GM19455 (cell line): Measurements from ENCODE around the gene IDI2.
"Not testable (repeated sequence)": the region's sequence is repeated elsewhere in the genome, so short reads cannot be mapped to it uniquely, and the experiment has no call there.

Source experiments
- ATAC-seq: cut with Tn5 transposase; IDR thresholded peaks from one replicate; pipeline ENCODE4 v1.9.1; 2021; ENCODE audit not compliant: unreplicated experiment

Gene IDI2

GRCh38 chr10:1009947-1010346, 15.7 kb downstream of the IDI2 start:
- not testable (repeated sequence) for ATAC-seq

DNA sequence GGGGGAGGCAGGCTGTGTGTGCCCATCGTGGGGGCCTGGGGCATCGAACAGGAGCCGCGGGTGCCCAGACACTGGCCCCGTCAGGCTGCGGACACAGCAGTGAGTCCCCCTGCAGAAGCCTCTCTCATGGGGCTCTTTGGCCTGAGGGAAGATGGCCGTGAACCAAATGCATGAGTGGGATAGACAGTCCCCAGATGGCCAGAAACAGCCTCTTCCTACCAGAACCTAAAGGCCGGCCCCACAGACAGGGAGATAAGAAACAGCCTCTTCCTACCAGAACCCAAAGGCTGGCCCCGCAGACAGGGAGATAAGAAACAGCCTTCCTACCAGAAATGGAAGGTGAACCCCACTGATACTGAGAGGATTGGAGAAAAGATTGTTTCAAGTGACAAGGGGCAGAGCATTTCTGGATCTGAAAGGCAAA, 16.6 kb downstream of the IDI2 start:
- ATAC-seq = no peak

- ATAC-seq = no peak
Observed at GRCh38 chr10:1007583-1007982, 18.1 kb downstream of the IDI2 start.

DNA sequence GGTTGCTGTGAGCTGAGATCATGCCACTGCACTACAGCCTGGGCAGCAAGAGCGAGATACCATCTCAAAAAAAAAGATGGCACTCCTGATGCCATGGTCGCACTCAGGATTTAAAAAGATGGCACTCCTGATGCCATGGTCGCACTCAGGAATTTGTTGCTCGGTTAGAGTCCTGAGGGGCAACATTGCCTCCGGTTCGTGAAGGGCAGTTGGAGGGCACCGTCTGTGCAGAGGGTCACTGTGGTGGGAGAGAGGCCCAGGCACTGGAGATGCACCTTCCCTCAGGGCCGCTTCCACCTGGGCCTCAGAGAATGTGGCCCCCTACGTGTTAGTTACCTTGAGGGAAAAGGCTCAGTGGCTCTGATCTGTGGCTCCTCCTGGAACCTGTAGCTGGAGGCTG, 19.1 kb downstream of the IDI2 start:
- no peak for ATAC-seq

GRCh38 chr10:1003884-1004670, 21.6 kb downstream of the IDI2 start:
- ATAC-seq = no peak

DNA sequence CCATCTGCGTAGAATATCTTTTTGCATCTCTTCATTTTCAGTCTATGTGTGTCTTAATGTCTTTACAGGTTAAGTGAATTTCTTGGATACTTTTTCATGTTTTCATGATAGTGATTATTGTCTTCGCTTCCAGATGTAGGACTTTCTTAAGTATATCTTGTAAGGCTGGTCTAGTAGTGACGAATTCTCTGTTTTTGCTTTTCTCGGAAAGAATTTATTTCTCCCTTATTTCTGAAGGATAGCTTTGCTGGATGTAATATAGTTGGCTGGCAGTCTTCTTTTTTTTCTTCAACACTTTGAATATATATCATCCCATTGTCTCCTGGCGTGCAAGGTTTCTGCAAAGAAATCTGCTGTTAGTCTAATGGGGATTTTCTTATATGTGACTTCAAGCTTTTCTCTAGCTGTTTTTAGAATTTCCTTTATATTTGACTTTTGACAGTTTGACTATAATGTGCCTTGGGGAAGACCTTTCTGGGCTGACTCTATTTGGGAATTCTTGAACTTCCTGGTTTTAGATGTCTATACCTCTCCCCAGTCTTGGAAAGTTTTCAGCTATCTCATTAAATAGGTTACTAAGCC, 23.1 kb downstream of the IDI2 start:
- ATAC-seq = no peak

- no peak for ATAC-seq
Observed at GRCh38 chr10:997266-998022, 28.2 kb downstream of the IDI2 start.

DNA sequence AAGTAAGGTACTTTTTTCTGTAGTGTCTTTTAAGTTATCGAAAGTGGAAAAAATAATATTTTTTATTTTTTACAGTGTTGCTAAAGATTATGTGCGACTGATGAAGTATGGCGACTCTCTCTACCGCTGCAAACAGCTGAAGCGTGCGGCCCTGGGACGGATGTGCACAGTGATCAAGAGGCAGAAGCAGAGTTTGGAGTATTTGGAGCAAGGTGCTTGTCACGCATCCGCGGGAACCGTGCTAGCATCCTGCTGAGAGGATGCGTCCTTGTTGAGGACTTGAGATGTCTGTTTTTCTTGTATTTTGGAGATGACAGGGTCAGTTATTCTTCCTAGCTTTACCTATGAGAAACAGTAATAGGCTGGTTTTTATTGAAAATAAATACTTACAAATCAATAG, 29.6 kb downstream of the IDI2 start:
- no peak for ATAC-seq

- ATAC-seq = no peak
Observed at GRCh38 chr10:995559-995926, 30.1 kb downstream of the IDI2 start.

GRCh38 chr10:994836-995558, 30.7 kb downstream of the IDI2 start:
- ATAC-seq = no peak

DNA sequence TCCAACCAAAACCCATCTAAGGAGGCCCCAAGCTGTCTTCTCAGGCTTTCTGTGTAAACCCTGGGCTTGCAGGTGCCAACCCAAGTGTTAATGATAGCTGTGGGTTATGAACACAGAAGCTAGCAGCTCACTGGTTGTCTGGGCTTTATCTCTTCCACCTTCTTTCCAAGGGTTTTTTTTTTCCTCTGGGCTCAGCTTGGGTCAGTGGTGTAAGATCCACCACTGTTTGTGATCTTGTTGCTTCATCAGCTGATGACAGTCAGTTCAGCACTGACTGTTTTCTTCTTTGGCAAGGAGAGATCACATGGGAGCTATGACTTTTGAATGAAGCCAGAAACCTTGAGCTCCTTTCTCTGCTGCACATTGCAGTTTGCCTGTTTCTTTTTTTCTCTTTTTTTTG, 32.8 kb downstream of the IDI2 start:
- ATAC-seq = no peak

DNA sequence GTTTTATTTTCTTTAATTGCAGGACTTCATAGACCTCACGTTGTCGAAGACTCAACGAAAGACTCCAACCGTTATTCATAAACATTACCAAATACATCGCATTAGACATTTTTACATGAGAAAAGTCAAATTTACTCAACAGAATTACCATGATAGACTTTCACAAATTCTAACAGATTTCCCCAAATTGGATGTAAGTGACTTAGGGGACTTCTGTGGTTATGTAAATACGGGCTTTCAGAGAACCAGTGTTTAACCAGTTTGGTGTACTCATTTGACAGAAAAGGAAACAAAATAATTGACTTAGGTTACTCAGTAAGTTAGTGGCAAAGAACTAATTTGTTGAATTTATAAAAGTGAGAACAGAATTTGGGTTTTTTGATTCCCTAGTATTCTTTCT, 33.2 kb downstream of the IDI2 start:
- ATAC-seq = no peak

DNA sequence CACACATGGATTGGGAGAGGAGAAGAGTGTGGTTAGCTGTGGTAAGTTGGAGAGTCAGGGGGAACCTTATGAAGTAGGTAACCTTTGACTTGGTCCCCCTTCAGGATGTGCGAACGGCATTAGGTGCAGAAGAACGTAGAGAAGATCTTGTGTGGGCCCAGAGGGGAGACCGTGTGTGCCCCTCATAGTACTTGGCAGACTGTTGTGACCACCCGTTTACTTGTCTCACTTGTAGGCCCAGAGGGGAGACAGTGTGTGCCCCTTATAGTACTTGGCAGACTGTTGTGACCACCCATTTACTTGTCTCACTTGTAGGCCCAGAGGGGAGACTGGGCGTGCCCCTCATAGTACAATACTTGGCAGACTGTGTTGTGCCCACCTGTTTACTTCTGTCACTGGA, 34.9 kb downstream of the IDI2 start:
- no peak for ATAC-seq

DNA sequence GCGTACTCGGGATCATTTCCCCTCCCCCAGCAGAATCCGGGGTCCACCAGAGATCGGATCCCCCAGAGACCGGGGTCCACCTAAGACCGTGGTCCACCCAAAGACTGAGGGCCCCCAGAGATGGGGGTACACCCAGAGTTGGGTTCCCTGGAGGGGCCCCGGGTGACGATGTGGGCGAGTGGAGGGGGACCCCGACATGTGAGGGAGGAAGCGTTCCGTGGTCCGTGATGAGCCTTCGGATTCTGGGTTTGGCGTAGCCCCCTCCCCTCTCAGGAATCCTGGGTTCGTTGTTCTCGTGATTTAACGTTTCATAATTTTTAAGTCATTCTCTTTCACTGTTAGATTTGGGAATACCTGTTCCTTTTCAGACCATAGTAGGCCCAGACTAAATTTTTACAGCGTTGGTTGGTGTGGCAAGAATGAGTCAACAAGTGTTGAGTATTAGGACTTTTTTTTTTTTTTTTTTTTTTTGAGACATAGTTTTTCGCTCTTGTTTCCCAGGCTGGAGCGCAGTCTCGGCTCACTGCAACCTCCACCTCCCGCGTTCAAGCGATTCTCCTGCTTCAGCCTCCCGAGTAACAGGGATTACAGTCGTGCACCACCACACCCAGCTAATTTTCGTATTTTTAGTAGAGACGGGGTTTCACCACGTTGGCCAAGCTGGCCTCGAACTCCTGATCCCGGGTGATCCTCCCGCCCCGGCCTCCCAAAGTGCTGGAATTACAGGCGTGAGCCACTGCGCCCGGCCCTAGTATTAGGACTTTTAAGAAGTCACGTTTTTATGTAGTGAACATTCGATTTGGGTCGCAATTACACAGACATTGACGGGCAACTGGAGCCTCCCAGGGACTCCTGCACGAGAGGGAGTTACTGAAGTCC, 36.8 kb downstream of the IDI2 start:
- peak; percentile 4 for ATAC-seq

- ATAC-seq = peak; percentile 95
Observed at GRCh38 chr10:987870-988666, 37.6 kb downstream of the IDI2 start, which contains the start of gene GTPBP4. TSS of gene GTPBP4 (plus strand) at chr10:988434. CDS start at chr10:988480, 46 bp downstream.

DNA sequence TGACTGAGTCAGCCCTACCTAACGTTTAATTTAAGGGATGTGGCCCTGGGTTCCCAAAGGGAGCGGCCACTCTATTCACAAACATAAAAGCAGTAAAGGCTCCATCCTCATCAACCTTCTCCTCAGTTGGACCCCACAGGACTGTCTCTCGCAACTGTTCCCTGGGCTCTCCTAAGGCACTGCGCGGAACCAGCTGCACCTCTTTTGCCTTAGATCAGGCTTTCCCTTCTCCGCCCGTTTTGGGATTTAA, 38.1 kb downstream of the IDI2 start:
- no peak for ATAC-seq

DNA sequence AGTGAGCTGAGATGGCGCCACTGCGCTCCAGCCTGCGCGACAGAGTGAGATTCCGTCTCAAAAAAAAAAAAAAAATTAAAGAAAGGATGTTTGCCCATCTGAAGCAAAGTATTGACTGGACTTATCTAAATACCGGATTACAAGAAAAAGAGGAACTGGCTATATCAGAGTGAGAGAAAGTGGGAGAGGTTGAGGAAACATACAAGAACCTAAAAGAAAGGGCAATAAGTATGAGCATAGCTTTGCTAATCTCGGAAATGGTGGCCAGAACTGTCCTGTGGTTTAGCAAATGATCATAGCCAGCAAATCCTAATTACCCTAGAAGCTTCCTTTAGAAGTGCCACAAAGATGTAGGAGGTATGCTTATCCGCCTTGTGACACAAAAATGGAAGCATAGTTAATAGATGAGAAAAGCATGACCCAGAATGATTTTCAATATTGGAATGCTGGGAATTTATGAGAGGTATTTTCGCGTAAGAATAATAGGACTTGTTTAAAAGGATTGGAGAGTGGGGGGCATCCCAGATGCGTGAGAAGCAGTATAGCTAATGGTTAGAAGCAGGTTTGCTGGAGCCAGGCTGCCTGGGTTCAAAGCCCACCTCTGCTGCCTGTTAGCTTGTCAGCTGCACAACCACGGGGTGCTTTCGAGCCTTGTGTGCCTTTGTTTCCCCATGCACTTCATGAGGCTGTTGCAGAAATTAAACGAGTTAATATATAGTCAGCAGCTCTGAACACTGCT, 38.6 kb downstream of the IDI2 start:
- ATAC-seq = no peak

DNA sequence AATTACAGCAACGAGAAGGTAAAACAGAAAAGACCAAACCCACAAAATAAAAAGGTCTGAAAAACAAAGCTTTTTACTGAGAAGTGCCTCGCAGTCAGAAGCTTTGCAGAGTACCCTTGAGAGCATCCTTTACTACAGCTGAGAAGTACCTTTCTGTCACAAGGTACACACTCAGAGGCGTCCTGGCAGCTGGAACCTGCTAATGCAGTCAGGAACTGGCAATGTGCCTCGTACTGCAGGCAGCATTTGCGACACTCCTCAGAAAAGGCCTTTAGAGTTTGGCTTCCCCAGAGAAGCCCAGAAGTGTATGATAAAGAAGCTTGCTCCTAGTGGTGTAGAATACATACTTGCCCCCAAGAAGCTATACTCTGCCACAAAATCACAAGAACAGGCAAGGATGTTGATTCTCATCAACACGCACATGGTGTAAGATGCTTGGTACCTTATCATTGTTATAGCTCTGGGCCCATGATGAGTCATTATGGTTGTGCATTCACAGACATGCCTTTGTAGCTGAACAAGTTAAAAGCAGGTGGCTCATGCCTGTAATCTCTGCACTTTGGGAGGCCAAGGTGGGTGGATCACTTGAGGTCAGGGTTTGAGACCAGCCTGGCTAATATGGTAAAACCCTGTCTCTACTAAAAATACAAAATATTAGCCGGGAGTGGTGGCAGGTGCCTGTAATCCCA, 39.4 kb downstream of the IDI2 start:
- no peak for ATAC-seq

- no peak for ATAC-seq
Observed at GRCh38 chr10:985361-985760, 40.3 kb downstream of the IDI2 start.
